Neural cell (in vitro differentiated cells): ENCODE results near the gene TEAD4.

Source experiments
- EZH2 ChIP-seq: fragments of 200-600, 300-800 bp; shearing (Covaris generic), sonication (generic); IDR thresholded peaks from 2 replicates; pipeline ENCODE4 v1.6.1; 2014; ENCODE audit warnings: antibody characterized with exemption, low read length, borderline replicate concordance, mild to moderate bottlenecking; ENCODE audit not compliant: insufficient read depth, poor library complexity, severe bottlenecking
- POLR2AphosphoS5 ChIP-seq: IDR thresholded peaks from 2 replicates; pipeline ENCODE4 v1.6.1; 2012
- SMC3 ChIP-seq: fragments of 450-650 bp; conservative IDR thresholded peaks from 2 replicates; pipeline ENCODE4 v1.6.1; 2014; ENCODE audit warnings: antibody characterized with exemption, mild to moderate bottlenecking, moderate library complexity; ENCODE audit not compliant: poor library complexity
- TF ChIP-seq, protein P1 (sequence below): fragments of 450-650 bp; IDR thresholded peaks from 2 replicates; pipeline ENCODE4 v1.5.1; 2014; ENCODE audit warnings: antibody characterized with exemption, mild to moderate bottlenecking, moderate library complexity; ENCODE audit not compliant: poor library complexity, severe bottlenecking

- TF ChIP-seq POLR2AphosphoS5: no peak
- TF ChIP-seq EZH2: no peak
- TF ChIP-seq, protein P1, sequence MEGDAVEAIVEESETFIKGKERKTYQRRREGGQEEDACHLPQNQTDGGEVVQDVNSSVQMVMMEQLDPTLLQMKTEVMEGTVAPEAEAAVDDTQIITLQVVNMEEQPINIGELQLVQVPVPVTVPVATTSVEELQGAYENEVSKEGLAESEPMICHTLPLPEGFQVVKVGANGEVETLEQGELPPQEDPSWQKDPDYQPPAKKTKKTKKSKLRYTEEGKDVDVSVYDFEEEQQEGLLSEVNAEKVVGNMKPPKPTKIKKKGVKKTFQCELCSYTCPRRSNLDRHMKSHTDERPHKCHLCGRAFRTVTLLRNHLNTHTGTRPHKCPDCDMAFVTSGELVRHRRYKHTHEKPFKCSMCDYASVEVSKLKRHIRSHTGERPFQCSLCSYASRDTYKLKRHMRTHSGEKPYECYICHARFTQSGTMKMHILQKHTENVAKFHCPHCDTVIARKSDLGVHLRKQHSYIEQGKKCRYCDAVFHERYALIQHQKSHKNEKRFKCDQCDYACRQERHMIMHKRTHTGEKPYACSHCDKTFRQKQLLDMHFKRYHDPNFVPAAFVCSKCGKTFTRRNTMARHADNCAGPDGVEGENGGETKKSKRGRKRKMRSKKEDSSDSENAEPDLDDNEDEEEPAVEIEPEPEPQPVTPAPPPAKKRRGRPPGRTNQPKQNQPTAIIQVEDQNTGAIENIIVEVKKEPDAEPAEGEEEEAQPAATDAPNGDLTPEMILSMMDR: no peak
- no peak for TF ChIP-seq SMC3
These were observed 116.1 kb downstream of the TEAD4 start for GRCh38 chr12:3075315-3075714.
